GM12878 (cell line): ENCODE measurements around the gene AKAP9. TPM values are rescaled to one million over a fixed set of nuclear protein-coding genes. Genes with fewer than 3 reads are reported as not detected.

Source experiments
- BCL11A ChIP-seq: IDR thresholded peaks from 2 replicates; pipeline ENCODE4 v1.6.1; 2011; ENCODE audit warnings: low read depth, low read length
- EP300 ChIP-seq, 2 experiments: fragments of 150-350 bp in 1 of 2; IDR thresholded peaks; 2 replicates each; pipeline ENCODE4 v1.6.1; 2011 to 2012; ENCODE audit warnings: low read depth in 2 of 2, low read length in 2 of 2, borderline replicate concordance in 1 of 2, improper control_type of control experiment in 1 of 2, inconsistent platforms in 1 of 2; ENCODE audit not compliant: control insufficient read depth in 1 of 2
- IRF4 ChIP-seq: IDR thresholded peaks from 2 replicates; pipeline ENCODE4 v1.6.1; 2011; ENCODE audit warnings: low read depth, low read length
- NRF1 ChIP-seq: conservative IDR thresholded peaks from 2 replicates; pipeline ENCODE4 v1.6.1; 2011; ENCODE audit warnings: mild to moderate bottlenecking, low read depth, low read length, improper control_type of control experiment
- POLR2AphosphoS2 ChIP-seq: IDR thresholded peaks from 2 replicates; pipeline ENCODE4 v1.6.1; 2011; ENCODE audit warnings: low read depth, mild to moderate bottlenecking, low read length, improper control_type of control experiment, moderate library complexity
- POU2F2 ChIP-seq: IDR thresholded peaks from 3 replicates; pipeline ENCODE4 v1.6.1; 2011; ENCODE audit warnings: low read depth, mild to moderate bottlenecking, low read length, borderline replicate concordance
- SREBF2 ChIP-seq: IDR thresholded peaks from 2 replicates; pipeline ENCODE4 v1.6.1; 2012; ENCODE audit warnings: mild to moderate bottlenecking, low read length
- STAT3 ChIP-seq: IDR thresholded peaks from 2 replicates; pipeline ENCODE4 v1.6.1; 2011; ENCODE audit warnings: low read depth, low read length, improper control_type of control experiment
- ZNF274 ChIP-seq: IDR thresholded peaks from one replicate; pipeline ENCODE4 v1.8.0; 2011; ENCODE audit not compliant: insufficient read length, insufficient read depth
- polyA plus RNA-seq, 11 experiments: library from polyadenylated mRNA; depleted of rRNA in 4 of 11; unstranded in 6 of 11; stranded (reverse) in 5 of 11; fragments of >200 nt; fragmentation: Nextera tagmentation in 4 of 11; fragmentation: Illumina TruSeq in 1 of 11; extraction: Ambion mirVana in 4 of 11; extraction: Trizol in 1 of 11; gene quantifications; 1 replicate in 1 of 11; 2 replicates in 10 of 11; pipeline versions ENCODE4 v1.2.1 to v1.2.3, GENCODE V29; 2011 to 2016; ENCODE audit warnings: inconsistent platforms in 2 of 11, missing spikeins in 2 of 11, low read depth in 1 of 11
- total RNA-seq, 4 experiments: library from RNA; depleted of rRNA in 3 of 4; stranded (reverse); fragments of >200 nt in 3 of 4; fragmentation: Illumina TruSeq in 1 of 4; extraction: Trizol in 1 of 4; gene quantifications; 2 replicates each; pipeline versions ENCODE4 v1.2.1 to v1.2.3, GENCODE V29; 2013 to 2021
- TF ChIP-seq, protein P1 (sequence below): fragments of 450-650 bp; IDR thresholded peaks from 2 replicates; pipeline ENCODE4 v1.6.1; 2017; ENCODE audit warnings: mild to moderate bottlenecking, moderate library complexity
- TF ChIP-seq, protein P2 (sequence below): IDR thresholded peaks from 2 replicates; pipeline ENCODE4 v1.6.1; 2011; ENCODE audit warnings: low read depth, low read length, improper control_type of control experiment, borderline replicate concordance
- TF ChIP-seq, protein P3 (sequence below): fragments of 450-650 bp; IDR thresholded peaks from 2 replicates; pipeline ENCODE4 v1.6.1; 2014; ENCODE audit warnings: mild to moderate bottlenecking
- TF ChIP-seq, protein P4 (sequence below), 3 experiments: IDR thresholded peaks in 2 of 3; conservative IDR thresholded peaks in 1 of 3; 2 replicates each; pipeline ENCODE4 v1.5.1; 2011; ENCODE audit warnings: low read depth in 3 of 3, low read length in 3 of 3, mild to moderate bottlenecking in 3 of 3, control low read depth in 2 of 3, moderate library complexity in 2 of 3, inconsistent platforms in 1 of 3, mixed read lengths in 1 of 3; ENCODE audit not compliant: control insufficient read depth in 2 of 3, insufficient read depth in 1 of 3; ENCODE audit errors: extremely low read depth in 1 of 3
- TF ChIP-seq, protein P5 (sequence below): IDR thresholded peaks from 2 replicates; pipeline ENCODE4 v1.6.1; 2012; ENCODE audit warnings: mild to moderate bottlenecking, low read depth, low read length

AKAP9 gene
- total and polyA plus RNA-seq, 10 of the 15 experiments (the other 5 are each of a cell fraction or from before 2014, with no cell fraction given), result 21.1 to 62.8 (median 31.6) TPM

DNA sequence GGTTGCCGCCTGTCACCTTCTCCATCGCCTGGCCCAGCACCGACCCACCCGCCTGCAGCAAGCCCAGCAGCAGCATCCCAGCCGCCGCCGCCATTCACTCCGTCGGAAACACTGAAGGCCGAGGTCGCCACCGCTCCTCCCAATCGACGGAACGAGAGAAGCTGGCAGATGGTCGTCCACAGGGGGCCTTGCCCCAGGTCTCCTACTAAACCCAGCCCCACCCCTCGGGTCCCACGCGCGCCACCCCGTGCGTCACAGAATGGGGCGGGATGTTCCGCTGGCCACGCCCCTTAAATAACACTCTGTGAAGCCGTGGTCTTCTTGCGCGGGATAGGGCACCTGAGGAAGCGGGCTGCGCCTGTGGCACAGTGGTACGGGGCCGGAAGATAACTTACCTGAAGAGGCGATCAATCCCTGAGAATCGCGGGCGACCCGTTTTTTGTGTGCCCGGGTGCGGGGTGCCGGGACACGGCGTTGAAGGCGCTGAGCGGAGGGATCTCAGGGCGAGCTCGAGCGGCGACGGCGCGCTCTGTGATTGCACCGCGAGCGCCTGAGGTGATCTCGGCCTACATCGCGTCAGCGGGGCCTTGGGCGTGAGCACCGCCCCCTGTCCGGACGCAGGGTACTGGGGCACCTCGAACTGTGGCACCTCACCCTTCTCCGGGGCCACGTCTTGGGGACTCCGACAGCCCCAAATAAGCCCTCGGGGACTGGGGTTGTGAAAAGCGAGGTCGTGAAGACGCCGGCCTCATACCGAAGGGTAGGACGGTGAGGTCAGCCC lies 193.8 kb downstream of the AKAP9 start, which contains the start of gene CYP51A1 (continued):
- TF ChIP-seq, protein P1, sequence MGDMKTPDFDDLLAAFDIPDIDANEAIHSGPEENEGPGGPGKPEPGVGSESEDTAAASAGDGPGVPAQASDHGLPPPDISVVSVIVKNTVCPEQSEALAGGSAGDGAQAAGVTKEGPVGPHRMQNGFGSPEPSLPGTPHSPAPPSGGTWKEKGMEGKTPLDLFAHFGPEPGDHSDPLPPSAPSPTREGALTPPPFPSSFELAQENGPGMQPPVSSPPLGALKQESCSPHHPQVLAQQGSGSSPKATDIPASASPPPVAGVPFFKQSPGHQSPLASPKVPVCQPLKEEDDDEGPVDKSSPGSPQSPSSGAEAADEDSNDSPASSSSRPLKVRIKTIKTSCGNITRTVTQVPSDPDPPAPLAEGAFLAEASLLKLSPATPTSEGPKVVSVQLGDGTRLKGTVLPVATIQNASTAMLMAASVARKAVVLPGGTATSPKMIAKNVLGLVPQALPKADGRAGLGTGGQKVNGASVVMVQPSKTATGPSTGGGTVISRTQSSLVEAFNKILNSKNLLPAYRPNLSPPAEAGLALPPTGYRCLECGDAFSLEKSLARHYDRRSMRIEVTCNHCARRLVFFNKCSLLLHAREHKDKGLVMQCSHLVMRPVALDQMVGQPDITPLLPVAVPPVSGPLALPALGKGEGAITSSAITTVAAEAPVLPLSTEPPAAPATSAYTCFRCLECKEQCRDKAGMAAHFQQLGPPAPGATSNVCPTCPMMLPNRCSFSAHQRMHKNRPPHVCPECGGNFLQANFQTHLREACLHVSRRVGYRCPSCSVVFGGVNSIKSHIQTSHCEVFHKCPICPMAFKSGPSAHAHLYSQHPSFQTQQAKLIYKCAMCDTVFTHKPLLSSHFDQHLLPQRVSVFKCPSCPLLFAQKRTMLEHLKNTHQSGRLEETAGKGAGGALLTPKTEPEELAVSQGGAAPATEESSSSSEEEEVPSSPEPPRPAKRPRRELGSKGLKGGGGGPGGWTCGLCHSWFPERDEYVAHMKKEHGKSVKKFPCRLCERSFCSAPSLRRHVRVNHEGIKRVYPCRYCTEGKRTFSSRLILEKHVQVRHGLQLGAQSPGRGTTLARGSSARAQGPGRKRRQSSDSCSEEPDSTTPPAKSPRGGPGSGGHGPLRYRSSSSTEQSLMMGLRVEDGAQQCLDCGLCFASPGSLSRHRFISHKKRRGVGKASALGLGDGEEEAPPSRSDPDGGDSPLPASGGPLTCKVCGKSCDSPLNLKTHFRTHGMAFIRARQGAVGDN, result peak; percentile 79
- TF ChIP-seq, protein P2, sequence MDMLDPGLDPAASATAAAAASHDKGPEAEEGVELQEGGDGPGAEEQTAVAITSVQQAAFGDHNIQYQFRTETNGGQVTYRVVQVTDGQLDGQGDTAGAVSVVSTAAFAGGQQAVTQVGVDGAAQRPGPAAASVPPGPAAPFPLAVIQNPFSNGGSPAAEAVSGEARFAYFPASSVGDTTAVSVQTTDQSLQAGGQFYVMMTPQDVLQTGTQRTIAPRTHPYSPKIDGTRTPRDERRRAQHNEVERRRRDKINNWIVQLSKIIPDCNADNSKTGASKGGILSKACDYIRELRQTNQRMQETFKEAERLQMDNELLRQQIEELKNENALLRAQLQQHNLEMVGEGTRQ, result no peak
- 0 out of 4 replicates have a peak, but pooled peaks of 1 of the 2 experiments have one; percentile 37 for TF ChIP-seq EP300 (IDR thresholded peaks at IDR 0.05; ENCODE audit: borderline replicate concordance in 1 of 2, control insufficient read depth in 1 of 2, low read depth in 2 of 2, low read length in 2 of 2)
- TF ChIP-seq, protein P3, sequence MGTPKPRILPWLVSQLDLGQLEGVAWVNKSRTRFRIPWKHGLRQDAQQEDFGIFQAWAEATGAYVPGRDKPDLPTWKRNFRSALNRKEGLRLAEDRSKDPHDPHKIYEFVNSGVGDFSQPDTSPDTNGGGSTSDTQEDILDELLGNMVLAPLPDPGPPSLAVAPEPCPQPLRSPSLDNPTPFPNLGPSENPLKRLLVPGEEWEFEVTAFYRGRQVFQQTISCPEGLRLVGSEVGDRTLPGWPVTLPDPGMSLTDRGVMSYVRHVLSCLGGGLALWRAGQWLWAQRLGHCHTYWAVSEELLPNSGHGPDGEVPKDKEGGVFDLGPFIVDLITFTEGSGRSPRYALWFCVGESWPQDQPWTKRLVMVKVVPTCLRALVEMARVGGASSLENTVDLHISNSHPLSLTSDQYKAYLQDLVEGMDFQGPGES, result peak; percentile 41; the same call in 1 of the 2 replicates
- peak; percentile 80; the same call in 1 of the 2 replicates for TF ChIP-seq SREBF2
- TF ChIP-seq BCL11A, result no peak
- peak; percentile 44; the same call in 2 of the 3 replicates for TF ChIP-seq POU2F2
- TF ChIP-seq, protein P4, sequence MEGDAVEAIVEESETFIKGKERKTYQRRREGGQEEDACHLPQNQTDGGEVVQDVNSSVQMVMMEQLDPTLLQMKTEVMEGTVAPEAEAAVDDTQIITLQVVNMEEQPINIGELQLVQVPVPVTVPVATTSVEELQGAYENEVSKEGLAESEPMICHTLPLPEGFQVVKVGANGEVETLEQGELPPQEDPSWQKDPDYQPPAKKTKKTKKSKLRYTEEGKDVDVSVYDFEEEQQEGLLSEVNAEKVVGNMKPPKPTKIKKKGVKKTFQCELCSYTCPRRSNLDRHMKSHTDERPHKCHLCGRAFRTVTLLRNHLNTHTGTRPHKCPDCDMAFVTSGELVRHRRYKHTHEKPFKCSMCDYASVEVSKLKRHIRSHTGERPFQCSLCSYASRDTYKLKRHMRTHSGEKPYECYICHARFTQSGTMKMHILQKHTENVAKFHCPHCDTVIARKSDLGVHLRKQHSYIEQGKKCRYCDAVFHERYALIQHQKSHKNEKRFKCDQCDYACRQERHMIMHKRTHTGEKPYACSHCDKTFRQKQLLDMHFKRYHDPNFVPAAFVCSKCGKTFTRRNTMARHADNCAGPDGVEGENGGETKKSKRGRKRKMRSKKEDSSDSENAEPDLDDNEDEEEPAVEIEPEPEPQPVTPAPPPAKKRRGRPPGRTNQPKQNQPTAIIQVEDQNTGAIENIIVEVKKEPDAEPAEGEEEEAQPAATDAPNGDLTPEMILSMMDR (IDR thresholded peaks at IDR 0.05 in 2 of 3, conservative IDR thresholded peaks at IDR 0.05 in 1 of 3; ENCODE audit: control insufficient read depth in 2 of 3, extremely low read depth in 1 of 3, insufficient read depth in 1 of 3, low read depth in 3 of 3, low read length in 3 of 3), result no peak; a peak in 1 of 6 replicates
- no peak for TF ChIP-seq NRF1
- TF ChIP-seq POLR2AphosphoS2, result peak; percentile 48; the same call in 1 of the 2 replicates
- TF ChIP-seq STAT3, result no peak
- TF ChIP-seq, protein P5, sequence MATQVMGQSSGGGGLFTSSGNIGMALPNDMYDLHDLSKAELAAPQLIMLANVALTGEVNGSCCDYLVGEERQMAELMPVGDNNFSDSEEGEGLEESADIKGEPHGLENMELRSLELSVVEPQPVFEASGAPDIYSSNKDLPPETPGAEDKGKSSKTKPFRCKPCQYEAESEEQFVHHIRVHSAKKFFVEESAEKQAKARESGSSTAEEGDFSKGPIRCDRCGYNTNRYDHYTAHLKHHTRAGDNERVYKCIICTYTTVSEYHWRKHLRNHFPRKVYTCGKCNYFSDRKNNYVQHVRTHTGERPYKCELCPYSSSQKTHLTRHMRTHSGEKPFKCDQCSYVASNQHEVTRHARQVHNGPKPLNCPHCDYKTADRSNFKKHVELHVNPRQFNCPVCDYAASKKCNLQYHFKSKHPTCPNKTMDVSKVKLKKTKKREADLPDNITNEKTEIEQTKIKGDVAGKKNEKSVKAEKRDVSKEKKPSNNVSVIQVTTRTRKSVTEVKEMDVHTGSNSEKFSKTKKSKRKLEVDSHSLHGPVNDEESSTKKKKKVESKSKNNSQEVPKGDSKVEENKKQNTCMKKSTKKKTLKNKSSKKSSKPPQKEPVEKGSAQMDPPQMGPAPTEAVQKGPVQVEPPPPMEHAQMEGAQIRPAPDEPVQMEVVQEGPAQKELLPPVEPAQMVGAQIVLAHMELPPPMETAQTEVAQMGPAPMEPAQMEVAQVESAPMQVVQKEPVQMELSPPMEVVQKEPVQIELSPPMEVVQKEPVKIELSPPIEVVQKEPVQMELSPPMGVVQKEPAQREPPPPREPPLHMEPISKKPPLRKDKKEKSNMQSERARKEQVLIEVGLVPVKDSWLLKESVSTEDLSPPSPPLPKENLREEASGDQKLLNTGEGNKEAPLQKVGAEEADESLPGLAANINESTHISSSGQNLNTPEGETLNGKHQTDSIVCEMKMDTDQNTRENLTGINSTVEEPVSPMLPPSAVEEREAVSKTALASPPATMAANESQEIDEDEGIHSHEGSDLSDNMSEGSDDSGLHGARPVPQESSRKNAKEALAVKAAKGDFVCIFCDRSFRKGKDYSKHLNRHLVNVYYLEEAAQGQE, result peak; percentile 32; the same call in 1 of the 2 replicates
- no peak for TF ChIP-seq ZNF274
- no peak for TF ChIP-seq IRF4
